GM18868 (cell line): ENCODE results near the gene UBALD1.
"Not testable (repeated sequence)": the region's sequence is repeated elsewhere in the genome, so short reads cannot be mapped to it uniquely, and the experiment has no call there.

Source experiments
- ATAC-seq: cut with Tn5 transposase; IDR thresholded peaks from one replicate; pipeline ENCODE4 v1.9.1; 2021; ENCODE audit warnings: mild to moderate bottlenecking, moderate library complexity; ENCODE audit not compliant: unreplicated experiment

The UBALD1 gene

GRCh38 chr16:4599545-4599944 lies 15.1 kb downstream of the UBALD1 start:
- no peak for ATAC-seq

DNA sequence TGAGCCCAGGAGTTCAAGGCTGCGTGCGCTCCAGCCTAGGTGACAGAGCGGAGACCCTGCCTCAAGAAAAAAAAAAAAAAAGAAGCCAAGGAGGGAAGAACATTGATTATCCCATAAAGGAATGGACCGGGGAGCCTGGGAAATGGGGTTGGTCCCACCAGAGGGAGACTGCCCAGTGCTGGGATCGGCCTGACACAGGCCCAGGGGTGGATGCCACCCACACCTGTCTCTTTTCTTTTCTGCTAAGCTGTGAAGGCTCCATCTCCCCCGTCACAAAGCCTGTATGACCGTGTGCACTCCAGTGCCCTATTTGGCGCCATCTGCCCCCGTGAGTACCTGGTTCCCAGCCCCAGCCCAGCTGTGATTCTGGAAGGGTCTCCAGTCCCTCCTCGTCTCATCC lies 15.7 kb downstream of the UBALD1 start:
- no peak for ATAC-seq

DNA sequence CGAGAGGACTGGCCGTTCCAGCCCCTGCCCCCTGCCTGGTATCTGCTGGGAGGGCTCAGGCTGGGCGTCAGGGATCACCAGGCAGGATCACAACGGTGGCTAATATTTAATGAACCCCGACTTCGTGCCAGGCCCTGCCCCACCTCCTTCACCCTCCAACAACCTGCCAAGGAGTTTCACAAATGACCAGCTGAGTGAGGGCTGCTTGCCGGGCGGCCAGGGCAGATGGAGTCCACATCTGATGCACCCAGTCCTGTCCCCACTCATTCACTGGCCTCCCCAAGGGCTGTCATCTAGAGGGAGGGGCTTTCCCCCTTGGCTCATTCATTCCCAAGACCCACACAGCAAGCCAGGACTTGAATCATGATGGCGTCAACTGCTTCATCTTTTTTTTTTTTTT lies 17.5 kb downstream of the UBALD1 start:
- ATAC-seq: no peak

- ATAC-seq: no peak
These were observed 20.0 kb downstream of the UBALD1 start for GRCh38 chr16:4594433-4595410.

DNA sequence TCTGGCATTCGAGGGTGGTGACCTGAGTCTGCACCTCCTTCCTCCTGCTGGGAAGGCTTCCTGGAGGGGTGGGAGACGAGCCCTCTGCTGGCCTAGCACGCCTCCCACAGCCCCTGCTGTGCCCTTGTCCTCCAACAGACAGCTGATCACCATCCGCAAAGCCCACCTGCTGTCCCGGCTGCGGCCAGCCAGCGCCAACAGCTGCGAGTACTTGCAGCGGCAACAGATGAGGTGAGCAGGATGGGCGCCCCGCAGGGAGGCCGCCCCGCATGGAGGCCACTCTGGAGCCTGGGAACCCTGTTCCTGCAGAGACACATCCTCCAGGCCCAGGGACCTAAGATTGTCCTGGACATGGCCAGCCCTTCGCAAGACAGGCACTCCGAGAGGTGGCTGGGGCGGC lies 21.6 kb downstream of the UBALD1 start:
- ATAC-seq: no peak

DNA sequence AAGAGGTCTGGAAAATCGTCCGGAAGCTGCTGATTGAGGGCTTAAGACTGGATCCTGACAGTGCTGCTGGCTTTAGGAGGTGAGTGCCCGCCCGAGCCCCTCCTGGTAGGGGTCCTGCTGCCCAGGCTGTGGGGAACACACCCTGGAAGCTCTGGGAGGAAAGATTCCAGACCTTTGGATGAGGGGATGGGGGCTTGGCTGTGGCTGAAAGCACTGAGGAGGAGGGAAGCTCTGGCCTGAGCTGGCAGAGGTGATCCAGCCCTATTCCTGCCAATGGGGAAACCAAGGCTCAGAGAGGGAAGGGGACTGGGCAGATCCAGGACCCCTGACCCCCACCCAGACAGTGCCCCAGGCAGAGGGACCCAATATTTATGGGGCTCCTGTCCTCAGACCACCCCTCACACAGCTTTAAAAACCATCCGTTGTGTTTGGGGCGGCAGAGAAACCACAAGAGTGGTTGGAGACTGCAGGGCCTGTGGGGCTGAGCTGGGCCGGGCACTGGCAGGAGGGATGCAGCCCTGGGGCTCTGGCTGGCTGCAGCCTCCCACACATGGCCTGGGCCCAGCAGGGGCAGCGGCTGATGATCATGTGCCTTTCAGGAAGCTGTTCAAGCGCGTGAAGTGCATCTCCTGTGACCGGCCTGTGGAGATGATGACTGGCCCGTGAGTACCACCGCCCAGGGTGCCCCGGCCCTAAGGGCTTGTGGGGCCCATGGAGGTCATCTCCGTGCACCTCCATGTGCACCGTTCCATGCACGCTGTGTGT lies 22.8 kb downstream of the UBALD1 start:
- no peak for ATAC-seq

DNA sequence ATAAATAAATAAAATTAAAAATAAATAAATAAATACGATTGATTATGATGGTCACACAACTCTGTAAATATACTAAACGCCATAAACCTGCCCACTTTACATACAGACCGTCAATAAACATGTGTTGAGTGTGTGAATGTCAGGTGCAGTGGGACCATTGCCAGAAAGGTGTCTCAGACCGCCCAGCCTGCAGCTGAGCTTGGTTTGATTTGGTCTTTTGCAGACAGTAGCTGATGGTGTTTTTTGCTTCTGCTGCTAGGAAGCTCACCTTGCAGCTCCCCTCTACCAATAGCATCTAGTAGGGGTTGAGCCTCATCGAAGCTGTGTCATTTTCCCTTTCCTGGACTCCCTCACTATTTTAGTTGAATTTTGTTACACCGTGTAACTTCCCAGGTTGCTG lies 23.5 kb downstream of the UBALD1 start:
- ATAC-seq: no peak

DNA sequence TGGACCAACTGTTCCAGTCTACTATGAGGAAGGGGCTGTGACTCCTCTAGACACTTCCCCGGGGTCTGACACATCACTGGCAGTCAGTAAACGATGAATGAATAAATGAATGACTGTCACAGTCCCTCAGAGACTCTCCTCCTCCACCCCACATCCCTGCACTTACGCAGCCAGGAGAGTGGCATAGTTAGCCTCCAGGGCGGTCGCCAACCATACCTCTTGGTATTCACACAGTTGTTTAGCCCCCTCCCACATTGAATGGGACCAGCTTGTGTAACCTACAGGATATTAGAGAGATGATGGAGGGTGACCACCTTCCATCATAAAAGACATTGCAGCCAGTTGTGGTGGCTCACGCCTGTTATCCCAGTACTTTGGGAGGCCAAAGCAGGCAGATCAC lies 25.7 kb downstream of the UBALD1 start:
- ATAC-seq: no peak

DNA sequence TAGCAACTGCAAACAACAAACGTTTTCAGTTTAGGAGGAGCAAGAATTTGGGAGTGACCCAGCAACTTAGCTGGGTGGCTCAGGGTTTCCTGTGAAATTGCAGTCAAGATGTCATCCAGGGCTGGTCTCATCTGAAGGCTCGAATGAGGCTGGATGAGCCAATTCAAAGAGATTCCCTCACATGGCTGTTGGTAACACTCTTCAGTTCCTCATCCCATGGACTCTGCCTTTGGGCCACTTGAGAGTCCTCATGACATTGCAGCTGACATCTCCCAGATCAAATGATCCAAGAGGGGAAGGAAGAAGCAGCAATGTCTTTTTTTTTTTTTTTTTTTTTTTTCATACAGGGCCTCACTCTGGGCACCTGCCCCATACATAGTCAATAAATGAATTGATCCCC lies 26.3 kb downstream of the UBALD1 start:
- no peak for ATAC-seq

DNA sequence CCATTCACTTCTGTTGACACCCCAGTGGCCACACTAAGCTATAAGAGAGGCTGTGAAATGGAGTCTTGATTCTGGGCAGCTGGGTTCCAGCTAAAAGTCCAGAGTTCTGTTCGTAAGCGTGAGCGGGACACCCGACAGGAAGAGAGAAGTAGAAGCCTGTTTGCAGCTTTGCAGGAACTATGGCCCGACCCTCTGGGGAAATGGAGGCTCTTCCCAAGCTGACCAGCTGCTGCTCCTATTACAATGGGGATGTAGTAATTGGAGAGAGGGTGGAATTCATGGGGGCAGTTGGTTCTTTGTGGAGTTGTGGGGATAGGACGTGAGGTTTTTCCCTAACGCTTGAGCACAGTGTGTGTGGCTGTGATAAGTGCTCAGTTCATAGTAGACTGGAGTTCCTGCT lies 28.4 kb downstream of the UBALD1 start:
- no peak for ATAC-seq

- ATAC-seq: no peak
These were observed 30.8 kb downstream of the UBALD1 start for GRCh38 chr16:4583906-4584305.

- no peak for ATAC-seq
These were observed 34.4 kb downstream of the UBALD1 start for GRCh38 chr16:4580250-4580649.

DNA sequence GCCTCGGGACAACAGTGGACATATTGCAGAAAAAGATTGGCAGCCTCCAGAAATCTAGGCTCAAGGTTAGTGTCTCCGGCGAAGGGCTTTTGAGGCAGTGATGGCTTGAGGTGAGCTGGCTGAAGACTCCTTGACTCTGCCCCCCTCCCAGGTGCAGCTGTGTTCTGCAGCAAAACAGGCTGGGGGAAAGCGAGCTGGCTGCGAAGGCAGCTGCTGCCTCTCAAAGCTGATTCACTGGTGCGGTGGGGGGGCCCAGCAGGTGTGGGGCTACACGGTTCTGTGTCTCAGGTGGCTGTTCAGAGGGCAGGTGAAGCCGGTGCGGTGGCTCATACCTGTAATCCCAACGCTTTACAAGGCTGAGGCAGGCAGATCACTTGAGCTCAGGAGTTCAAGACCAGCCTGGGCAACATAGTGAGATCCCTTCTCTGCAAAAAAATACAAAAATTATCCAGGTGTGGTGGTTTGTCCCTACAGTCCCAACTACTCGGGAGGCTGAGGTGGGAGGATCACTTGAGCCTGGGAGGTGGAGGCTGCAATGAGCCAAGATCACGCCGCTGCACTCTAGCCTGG lies 35.6 kb downstream of the UBALD1 start:
- no peak for ATAC-seq

DNA sequence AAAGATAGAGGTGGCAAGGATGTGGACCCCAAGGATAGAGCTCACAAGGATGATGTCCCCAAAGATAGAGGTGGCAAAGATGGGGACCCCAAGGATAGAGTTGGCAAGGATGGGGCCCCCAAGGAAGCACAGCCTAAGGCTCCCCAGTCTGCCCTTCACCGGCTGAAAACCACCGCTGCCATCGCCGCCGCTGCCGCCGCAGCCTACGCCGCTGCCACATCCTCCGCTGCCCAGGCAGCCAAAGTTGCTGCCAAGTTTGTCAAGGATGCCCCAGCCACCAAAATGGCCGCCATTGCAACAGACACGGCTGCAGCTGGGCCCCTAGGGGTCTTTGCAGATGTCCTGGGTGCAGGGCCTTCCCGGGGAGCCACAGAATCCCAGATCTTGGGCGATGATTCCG lies 38.7 kb downstream of the UBALD1 start:
- ATAC-seq: no peak

GRCh38 chr16:4574919-4575705 lies 39.6 kb downstream of the UBALD1 start:
- ATAC-seq: no peak

DNA sequence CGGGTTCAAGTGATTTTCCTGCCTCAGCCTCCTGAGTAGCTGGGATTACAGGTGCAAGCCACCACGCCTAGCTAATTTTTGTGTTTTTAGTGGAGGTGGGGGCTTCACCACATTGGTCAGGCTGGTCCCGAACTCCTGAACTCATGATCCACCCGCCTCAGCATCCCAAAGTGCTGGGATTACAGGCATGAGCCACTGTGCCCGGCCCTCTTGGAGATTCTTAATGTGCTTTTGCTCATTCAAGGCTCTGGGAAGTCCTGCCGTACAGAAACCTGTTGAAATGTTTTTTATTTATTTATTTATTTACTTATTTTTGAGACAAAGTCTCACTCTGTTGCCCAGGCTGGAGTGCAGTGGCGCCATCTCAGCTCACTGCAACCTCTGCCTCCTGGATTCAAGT lies 40.8 kb downstream of the UBALD1 start:
- ATAC-seq: not testable (repeated sequence)

DNA sequence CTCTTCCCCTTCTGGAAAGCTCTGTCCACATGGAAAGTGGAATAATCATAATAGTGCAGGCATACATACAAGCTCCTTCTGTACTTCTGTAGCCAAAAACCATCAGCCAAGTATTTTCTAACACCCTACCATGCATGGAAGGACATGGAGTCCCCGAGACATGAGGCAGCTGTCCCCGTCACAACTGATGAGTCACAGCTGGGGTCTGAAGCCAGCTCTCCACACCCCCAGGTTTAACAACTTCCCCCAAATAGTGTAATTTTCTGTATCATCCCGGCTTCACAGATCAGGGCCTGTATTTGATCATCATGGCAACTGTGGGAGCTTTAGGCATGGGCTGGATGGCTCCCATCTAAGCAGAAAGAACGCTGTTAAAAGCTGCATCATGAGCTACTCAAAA lies 42.0 kb downstream of the UBALD1 start:
- ATAC-seq: no peak

- no peak for ATAC-seq
These were observed 43.9 kb downstream of the UBALD1 start for GRCh38 chr16:4570688-4571321.

- ATAC-seq: no peak
These were observed 44.6 kb downstream of the UBALD1 start for GRCh38 chr16:4570086-4570485.

GRCh38 chr16:4566144-4566543 lies 48.5 kb downstream of the UBALD1 start:
- no peak for ATAC-seq
